Ovary (tissue), 3 donors: ENCODE data around the gene SUSD3.
"Not testable (repeated sequence)": the region's sequence is repeated elsewhere in the genome, so short reads cannot be mapped to it uniquely, and the experiment has no call there.

Experiments used
- EP300 ChIP-seq: sonication (generic); formaldehyde crosslinking; IDR thresholded peaks from one replicate; pipeline ENCODE4 v1.6.1; 2017; ENCODE audit warnings: antibody characterized with exemption
- TF ChIP-seq, protein P1 (sequence below), 3 donors: fragments of 450-650 bp in 2 of 3; fragments of 200-600 bp in 1 of 3; IDR thresholded peaks; one replicate each; pipeline versions ENCODE4 v1.5.1 to v1.8.0; 2016 to 2022; ENCODE audit warnings: antibody characterized with exemption in 3 of 3, mild to moderate bottlenecking in 1 of 3
- donor health status: DM: no; HTN: no; CAD: no.

DNA sequence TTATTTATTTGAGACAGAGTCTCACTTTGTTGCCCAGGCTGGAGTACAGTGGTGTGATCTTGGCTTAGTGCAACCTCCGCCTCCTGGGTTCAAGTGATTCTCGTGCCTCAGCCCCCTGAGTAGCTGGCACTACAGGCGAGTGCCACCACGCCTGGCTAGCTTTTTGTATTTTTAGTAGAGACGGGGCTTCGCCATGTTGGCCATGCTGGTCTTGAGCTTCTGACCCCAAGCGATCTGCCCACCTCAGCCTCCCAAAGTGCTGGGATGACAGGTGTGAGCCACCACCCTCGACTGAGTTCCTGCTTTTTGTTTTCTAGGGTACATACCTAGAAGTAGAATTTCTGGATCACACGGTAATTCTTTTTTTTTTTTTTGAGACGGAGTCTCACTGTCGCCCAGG is 42.6 kb downstream of the SUSD3 start:
- not testable (repeated sequence) for TF ChIP-seq EP300
- TF ChIP-seq, protein P1, sequence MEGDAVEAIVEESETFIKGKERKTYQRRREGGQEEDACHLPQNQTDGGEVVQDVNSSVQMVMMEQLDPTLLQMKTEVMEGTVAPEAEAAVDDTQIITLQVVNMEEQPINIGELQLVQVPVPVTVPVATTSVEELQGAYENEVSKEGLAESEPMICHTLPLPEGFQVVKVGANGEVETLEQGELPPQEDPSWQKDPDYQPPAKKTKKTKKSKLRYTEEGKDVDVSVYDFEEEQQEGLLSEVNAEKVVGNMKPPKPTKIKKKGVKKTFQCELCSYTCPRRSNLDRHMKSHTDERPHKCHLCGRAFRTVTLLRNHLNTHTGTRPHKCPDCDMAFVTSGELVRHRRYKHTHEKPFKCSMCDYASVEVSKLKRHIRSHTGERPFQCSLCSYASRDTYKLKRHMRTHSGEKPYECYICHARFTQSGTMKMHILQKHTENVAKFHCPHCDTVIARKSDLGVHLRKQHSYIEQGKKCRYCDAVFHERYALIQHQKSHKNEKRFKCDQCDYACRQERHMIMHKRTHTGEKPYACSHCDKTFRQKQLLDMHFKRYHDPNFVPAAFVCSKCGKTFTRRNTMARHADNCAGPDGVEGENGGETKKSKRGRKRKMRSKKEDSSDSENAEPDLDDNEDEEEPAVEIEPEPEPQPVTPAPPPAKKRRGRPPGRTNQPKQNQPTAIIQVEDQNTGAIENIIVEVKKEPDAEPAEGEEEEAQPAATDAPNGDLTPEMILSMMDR (IDR thresholded peaks at IDR 0.05), result not testable (repeated sequence)
